Aorta (tissue), 5 donors: ENCODE results near the gene PIK3C2G. TPM values are rescaled to one million over a fixed set of nuclear protein-coding genes. Genes with fewer than 3 reads are reported as not detected.

Source experiments
- ATAC-seq: fragments of 200-7000 bp; cut with Tn5 transposase; one replicate; pipeline ENCODE4 v1.9.1; 2022; ENCODE audit warnings: moderate library complexity; ENCODE audit not compliant: low FRiP score
- DNase-seq, 2 donors: peaks; one replicate each; pipeline ENCODE4 v3.0.0-alpha.2; 2020
- H3K27ac ChIP-seq, 2 donors: one replicate each; pipeline ENCODE4 v1.5.1; 2013; ENCODE audit warnings: low read length in 2 of 2, mild to moderate bottlenecking in 2 of 2, moderate library complexity in 2 of 2, control low read depth in 1 of 2, inconsistent platforms in 1 of 2, low read depth in 1 of 2
- H3K27me3 ChIP-seq, 2 donors: one replicate each; pipeline ENCODE4 v1.6.1; 2013; ENCODE audit warnings: control low read depth in 1 of 2, low read length in 1 of 2, mild to moderate bottlenecking in 1 of 2, moderate library complexity in 1 of 2; ENCODE audit not compliant: insufficient read depth in 2 of 2, control insufficient read depth in 1 of 2
- H3K36me3 ChIP-seq, 2 donors: one replicate each; pipeline ENCODE4 v1.6.1; 2013; ENCODE audit warnings: control low read depth in 1 of 2, low read length in 1 of 2, mild to moderate bottlenecking in 1 of 2; ENCODE audit not compliant: insufficient read depth in 2 of 2, control insufficient read depth in 1 of 2
- H3K4me1 ChIP-seq, 2 donors: one replicate each; pipeline ENCODE4 v1.6.1; 2013; ENCODE audit warnings: low read length in 2 of 2, control low read depth in 1 of 2, mild to moderate bottlenecking in 1 of 2, moderate library complexity in 1 of 2; ENCODE audit not compliant: insufficient read depth in 2 of 2, control insufficient read depth in 1 of 2
- H3K4me3 ChIP-seq, 2 donors: one replicate each; pipeline ENCODE4 v1.5.1; 2013; ENCODE audit warnings: low read length in 2 of 2, control low read depth in 1 of 2, mild to moderate bottlenecking in 1 of 2
- H3K9me3 ChIP-seq: one replicate; pipeline ENCODE4 v1.6.1; 2013; ENCODE audit warnings: mild to moderate bottlenecking, low read length; ENCODE audit not compliant: control insufficient read depth
- WGBS, 2 donors: extraction: QIAGEN DNeasy Blood & Tissue Kit; methylation state at CpG; one replicate each; pipeline ENCODE4 v1.1.7; 2013; 5-methylcytosine and 5-hydroxymethylcytosine counted together
- intact Hi-C, 2 donors: fragments of 100-400 bp; cut with DNase I; formaldehyde crosslinking; loops; one replicate each; pipeline versions ENCODE4 v1.14.2 to v1.15.0; 2022
- polyA plus RNA-seq, 2 donors: library from polyadenylated mRNA; stranded (reverse); fragments of 200-250 nt; gene quantifications; one replicate each; pipeline ENCODE4 v1.2.3, GENCODE V29; 2013
- total RNA-seq, 2 donors: library from RNA; stranded (reverse); fragmentation: NEBNext Ultra II Directional; extraction: Animal tissue kit (Norgen Biotek cat#: 25700); gene quantifications; one replicate each; pipeline ENCODE4 v1.2.1, GENCODE V29; 2021
- donor health status: healthy with polysubstance abuse.
- donor health status: Bipolar disorder and iron deficiency.
- donor health status: DM: no; HTN: no; CAD: no.
- donor health status: DM: no; HTN: no; CAD: no.
- donor health status: DM: yes; HTN: yes; CAD: no.

PIK3C2G gene
- total and polyA plus RNA-seq, 4 donors: 0.15 to 0.63 TPM; not detected in 2

DNA sequence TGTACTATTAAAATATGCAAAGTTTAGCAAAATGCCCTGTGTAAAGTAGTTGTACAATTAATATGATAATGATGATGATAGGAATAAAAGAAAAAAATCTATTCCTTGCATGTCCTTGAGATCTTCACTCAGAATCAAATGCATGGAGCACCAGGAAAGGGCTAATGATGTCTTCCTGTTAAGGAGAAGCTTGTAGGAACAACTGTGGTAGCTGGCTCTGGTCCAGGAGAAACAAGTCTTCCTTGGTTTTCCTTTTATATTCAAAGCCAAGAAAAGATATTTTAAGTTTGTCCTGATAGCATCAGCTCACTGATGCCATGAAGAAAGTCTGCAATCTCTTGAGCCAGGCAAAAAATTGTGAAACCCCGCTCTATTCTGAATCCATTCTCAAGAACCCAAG, 138.9 kb downstream of the PIK3C2G start:
- 87 to 90% methylated on average over 1 of the region's 1 CpG for WGBS, 2 donors
- ATAC-seq (no peak), DNase-seq (no peak)
- intact Hi-C loops: no loop called here
- no peaks in the 10 kb centered on the region for H3K36me3 ChIP-seq
- peaks cover 0 to 2% of the 10 kb centered on the region in 2 donors for H3K4me1 ChIP-seq
- no peak overlapping the region for H3K4me3 ChIP-seq
- no peaks in the 10 kb centered on the region for H3K9me3 ChIP-seq
- no peaks in the 10 kb centered on the region for H3K27me3 ChIP-seq
- H3K27ac ChIP-seq: no peak overlapping the region

- DNase-seq (no peak), ATAC-seq (no peak)
- H3K4me3 ChIP-seq: no peak overlapping the region
- H3K9me3 ChIP-seq: no peaks in the 10 kb centered on the region
- peaks cover 0 to 2% of the 10 kb centered on the region in 2 donors for H3K4me1 ChIP-seq
- no peaks in the 10 kb centered on the region for H3K27me3 ChIP-seq
- no peaks in the 10 kb centered on the region for H3K36me3 ChIP-seq
- no peak overlapping the region for H3K27ac ChIP-seq
- 60 to 61% methylated on average over 3 of the region's 3 CpGs for WGBS, 2 donors
- intact Hi-C loops: no loop called here
Measured at GRCh38 chr12:18402872-18403611, 141.7 kb downstream of the PIK3C2G start.

- Histone ChIP-seq H3K4me1 (no peaks in the 10 kb centered on the region), H3K27ac (no peak overlapping the region), H3K4me3 (no peak overlapping the region), H3K9me3 (no peaks in the 10 kb centered on the region), H3K36me3 (no peaks in the 10 kb centered on the region), H3K27me3 (no peaks in the 10 kb centered on the region)
- WGBS, 2 donors: 35 to 37% methylated on average over 1 of the region's 1 CpG
- intact Hi-C loops: no loop called here
- ATAC-seq (no peak), DNase-seq (no peak)
Measured at GRCh38 chr12:18411453-18411852, 150.1 kb downstream of the PIK3C2G start.

DNA sequence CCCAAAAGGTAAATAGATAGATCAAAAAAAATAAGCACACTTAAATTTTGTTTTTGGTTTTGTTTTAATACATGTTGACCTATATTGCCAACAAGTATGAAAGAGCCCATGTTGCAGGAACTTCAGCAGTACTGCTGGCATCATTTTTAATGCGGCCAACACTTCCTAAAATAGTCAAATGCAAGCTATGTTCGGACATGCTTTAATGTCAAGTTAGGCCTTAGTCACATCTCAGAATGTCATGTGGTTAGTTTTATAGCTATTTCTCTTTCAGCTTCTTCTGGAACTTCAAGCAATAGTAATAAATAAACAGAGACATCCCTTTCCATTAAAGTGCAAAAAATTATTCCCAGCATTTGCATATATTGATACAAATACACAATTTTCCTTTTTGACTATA, 153.4 kb downstream of the PIK3C2G start:
- ATAC-seq: no peak
- WGBS, 2 donors: 80 to 81% methylated on average over 2 of the region's 2 CpGs
- no peak for DNase-seq
- no peaks in the 10 kb centered on the region for H3K4me1 ChIP-seq
- H3K27ac ChIP-seq: no peak overlapping the region
- intact Hi-C loops: no loop called here
- H3K9me3 ChIP-seq: no peaks in the 10 kb centered on the region
- H3K4me3 ChIP-seq: no peak overlapping the region
- H3K27me3 ChIP-seq: no peaks in the 10 kb centered on the region
- H3K36me3 ChIP-seq: no peaks in the 10 kb centered on the region

- intact Hi-C loops: no loop called here
- Histone ChIP-seq H3K9me3 (no peaks in the 10 kb centered on the region), H3K27me3 (no peaks in the 10 kb centered on the region), H3K27ac (no peak overlapping the region), H3K4me1 (no peaks in the 10 kb centered on the region), H3K4me3 (no peak overlapping the region), H3K36me3 (no peaks in the 10 kb centered on the region)
- ATAC-seq: no peak
- WGBS, 2 donors: 37 to 55% methylated on average over 4 of the region's 4 CpGs
- DNase-seq: no peak
Measured at GRCh38 chr12:18415227-18415626, 153.9 kb downstream of the PIK3C2G start.

DNA sequence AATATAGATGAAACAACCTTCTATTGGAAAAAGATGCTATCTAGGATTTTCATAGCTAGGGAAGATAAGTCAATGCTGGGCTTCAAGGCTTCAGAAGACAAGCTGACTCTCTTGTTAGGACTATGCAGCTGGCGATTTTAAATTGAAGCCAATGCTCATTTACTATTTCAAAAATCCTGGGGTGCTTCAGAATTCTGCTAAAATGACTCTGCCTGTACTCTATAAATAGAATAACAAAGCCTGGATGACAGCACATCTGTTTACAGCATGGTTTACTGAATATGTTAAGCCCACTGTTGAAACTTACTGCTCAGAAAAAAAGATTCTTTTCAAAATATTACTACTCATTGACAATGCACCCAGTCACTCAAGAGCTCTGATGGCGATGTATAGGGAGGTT, 155.1 kb downstream of the PIK3C2G start:
- no peaks in the 10 kb centered on the region for H3K9me3 ChIP-seq
- no peaks in the 10 kb centered on the region for H3K4me1 ChIP-seq
- H3K27me3 ChIP-seq: no peaks in the 10 kb centered on the region
- H3K36me3 ChIP-seq: no peaks in the 10 kb centered on the region
- DNase-seq: no peak
- 94 to 96% methylated on average over 2 of the region's 2 CpGs for WGBS, 2 donors
- no peak overlapping the region for H3K27ac ChIP-seq
- intact Hi-C loops: no loop called here
- no peak for ATAC-seq
- no peak overlapping the region for H3K4me3 ChIP-seq

DNA sequence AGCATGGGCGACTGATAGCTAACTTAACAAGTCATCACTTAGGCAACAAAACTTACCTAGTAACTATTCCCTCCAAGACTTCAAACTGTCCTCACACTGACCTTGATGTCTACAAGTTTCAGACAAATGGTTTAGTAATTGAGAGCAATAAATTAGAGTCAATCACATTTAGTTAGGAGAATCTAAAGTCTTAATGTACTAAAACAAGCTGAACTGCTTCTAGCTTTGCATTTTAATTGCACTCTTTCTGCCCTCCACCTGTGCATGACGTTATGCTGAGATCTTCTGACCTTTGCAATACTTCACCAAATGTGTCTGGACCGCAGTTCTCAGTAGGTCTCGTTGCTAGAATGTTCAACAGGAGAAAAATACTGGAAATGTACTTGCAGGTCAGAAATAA, 158.0 kb downstream of the PIK3C2G start:
- Histone ChIP-seq H3K27me3 (no peaks in the 10 kb centered on the region), H3K4me3 (no peak overlapping the region), H3K4me1 (no peaks in the 10 kb centered on the region), H3K36me3 (no peaks in the 10 kb centered on the region), H3K9me3 (no peaks in the 10 kb centered on the region), H3K27ac (no peak overlapping the region)
- 78 to 79% methylated on average over 4 of the region's 4 CpGs for WGBS, 2 donors
- no peak for ATAC-seq
- intact Hi-C loops: no loop called here
- no peak for DNase-seq

DNA sequence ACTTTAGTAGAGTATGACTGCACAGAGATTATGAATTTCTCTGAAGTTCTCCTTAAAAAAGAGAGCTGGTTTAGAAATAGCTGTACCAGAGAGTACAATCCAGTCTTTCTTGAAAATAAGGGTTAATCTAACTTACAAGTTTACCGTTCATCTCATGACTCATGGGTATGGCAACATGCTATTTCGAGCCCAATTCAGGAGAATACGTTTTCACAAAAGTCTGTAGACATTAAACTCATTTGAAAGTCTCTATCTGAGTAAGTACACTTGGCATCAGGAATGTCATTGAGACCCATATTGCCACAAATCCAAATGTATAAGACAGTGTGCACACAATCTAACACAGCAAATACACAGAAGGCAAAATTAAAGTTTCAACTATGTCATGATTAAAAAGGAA, 160.5 kb downstream of the PIK3C2G start:
- H3K4me3 ChIP-seq: no peak overlapping the region
- H3K36me3 ChIP-seq: no peaks in the 10 kb centered on the region
- intact Hi-C loops: no loop called here
- WGBS, 2 donors: 7 to 11% methylated on average over 3 of the region's 3 CpGs
- no peaks in the 10 kb centered on the region for H3K4me1 ChIP-seq
- H3K9me3 ChIP-seq: no peaks in the 10 kb centered on the region
- ATAC-seq (no peak), DNase-seq (no peak)
- no peak overlapping the region for H3K27ac ChIP-seq
- no peaks in the 10 kb centered on the region for H3K27me3 ChIP-seq

DNA sequence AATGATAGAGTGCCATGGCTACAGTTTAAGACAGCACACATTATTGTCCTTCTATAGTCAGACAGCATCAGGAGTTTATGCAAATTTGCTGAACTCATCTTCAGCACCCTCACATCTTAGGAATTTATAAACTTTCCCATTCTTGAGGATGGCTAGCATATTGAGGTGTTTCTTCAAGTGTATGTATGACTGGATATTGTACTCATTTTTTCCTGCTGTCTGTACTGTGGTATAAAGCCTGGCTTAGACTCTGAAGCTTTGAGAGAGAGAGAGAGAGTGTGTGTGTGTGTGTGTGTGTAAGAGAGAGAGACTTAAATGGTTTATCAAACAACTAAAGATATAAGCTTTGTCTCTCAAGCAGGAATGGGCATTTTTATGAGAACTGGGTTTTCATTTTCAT, 161.6 kb downstream of the PIK3C2G start:
- intact Hi-C loops: no loop called here
- no peaks in the 10 kb centered on the region for H3K9me3 ChIP-seq
- no peak overlapping the region for H3K27ac ChIP-seq
- no peaks in the 10 kb centered on the region for H3K27me3 ChIP-seq
- no peaks in the 10 kb centered on the region for H3K36me3 ChIP-seq
- no peak for ATAC-seq
- DNase-seq: no peak
- no peak overlapping the region for H3K4me3 ChIP-seq
- no peaks in the 10 kb centered on the region for H3K4me1 ChIP-seq
